BLaER1 treated with 17β-estradiol and CSF1 and Interleukin-3, amounts not matched to agents 10 nM and 100 nM (cell line): ENCODE data around the gene EFL1.

ENCODE experiments used
- H3K27ac ChIP-seq, 11 experiments: shearing (Covaris generic); formaldehyde crosslinking; 2 replicates each; pipeline ENCODE4 v1.8.1; 2022
- H3K27me3 ChIP-seq, 11 experiments: shearing (Covaris generic); formaldehyde crosslinking; 2 replicates each; pipeline ENCODE4 v1.8.1; 2022
- H3K36me3 ChIP-seq, 11 experiments: shearing (Covaris generic); formaldehyde crosslinking; 2 replicates each; pipeline ENCODE4 v1.8.1; 2022
- H3K4me1 ChIP-seq, 10 experiments: shearing (Covaris generic); formaldehyde crosslinking; 2 replicates each; pipeline ENCODE4 v1.8.1; 2022
- H3K4me2 ChIP-seq, 11 experiments: shearing (Covaris generic); formaldehyde crosslinking; 2 replicates each; pipeline ENCODE4 v1.8.1; 2022
- H3K4me3 ChIP-seq, 10 experiments: shearing (Covaris generic); formaldehyde crosslinking; 2 replicates each; pipeline ENCODE4 v1.8.1; 2022
- H3K9ac ChIP-seq, 11 experiments: shearing (Covaris generic); formaldehyde crosslinking; 2 replicates each; pipeline ENCODE4 v1.8.1; 2022
- H3K9me3 ChIP-seq, 11 experiments: shearing (Covaris generic); formaldehyde crosslinking; replicated peaks in 1 of 11; 2 replicates each; pipeline ENCODE4 v1.8.1; 2022
- H4K20me1 ChIP-seq, 11 experiments: shearing (Covaris generic); formaldehyde crosslinking; 2 replicates each; pipeline ENCODE4 v1.8.1; 2022
- Cebpa-rat ChIP-seq, 11 experiments: shearing (Covaris generic); IDR thresholded peaks; 2 replicates each; pipeline ENCODE4 v1.8.1; 2022

The EFL1 gene

GRCh38 chr15:82108489-82109078, 153.9 kb downstream of the EFL1 start:
- Histone ChIP-seq H3K9ac (no peak overlapping the region), H3K4me2 (peak overlapping the region in 2 of 11 experiments; percentile 7 to 15; a peak in 4 of 22 replicates), H4K20me1 (no peaks in the 10 kb centered on the region)

GRCh38 chr15:82106679-82107078, 155.9 kb downstream of the EFL1 start:
- TF ChIP-seq Cebpa-rat (IDR thresholded peaks at IDR 0.05), result no peak
- H3K4me3 ChIP-seq, result no peak overlapping the region
- H3K27ac ChIP-seq, result no peak overlapping the region
- no peak overlapping the region for H3K9ac ChIP-seq
- H3K27me3 ChIP-seq, result no peaks in the 10 kb centered on the region
- no peak overlapping the region for H3K4me2 ChIP-seq
- H3K9me3 ChIP-seq, result no peaks in the 10 kb centered on the region
- no peaks in the 10 kb centered on the region for H4K20me1 ChIP-seq
- H3K4me1 ChIP-seq, result peaks cover 0 to 5% (median 0%) of the 10 kb centered on the region in 10 experiments; a peak in 3 of 20 replicates
- H3K36me3 ChIP-seq, result no peaks in the 10 kb centered on the region

More at GRCh38 chr15:82108489-82109078, 153.9 kb downstream of the EFL1 start:
- peaks cover 0 to 5% (median 0%) of the 10 kb centered on the region in 10 experiments; a peak in 3 of 20 replicates for H3K4me1 ChIP-seq
- H3K4me3 ChIP-seq, result no peak overlapping the region
- no peak overlapping the region; a peak in 1 of 22 replicates for H3K27ac ChIP-seq
- no peaks in the 10 kb centered on the region for H3K27me3 ChIP-seq
- no peak for TF ChIP-seq Cebpa-rat (IDR thresholded peaks at IDR 0.05)
- H3K9me3 ChIP-seq, result no peaks in the 10 kb centered on the region
- H3K36me3 ChIP-seq, result no peaks in the 10 kb centered on the region

DNA sequence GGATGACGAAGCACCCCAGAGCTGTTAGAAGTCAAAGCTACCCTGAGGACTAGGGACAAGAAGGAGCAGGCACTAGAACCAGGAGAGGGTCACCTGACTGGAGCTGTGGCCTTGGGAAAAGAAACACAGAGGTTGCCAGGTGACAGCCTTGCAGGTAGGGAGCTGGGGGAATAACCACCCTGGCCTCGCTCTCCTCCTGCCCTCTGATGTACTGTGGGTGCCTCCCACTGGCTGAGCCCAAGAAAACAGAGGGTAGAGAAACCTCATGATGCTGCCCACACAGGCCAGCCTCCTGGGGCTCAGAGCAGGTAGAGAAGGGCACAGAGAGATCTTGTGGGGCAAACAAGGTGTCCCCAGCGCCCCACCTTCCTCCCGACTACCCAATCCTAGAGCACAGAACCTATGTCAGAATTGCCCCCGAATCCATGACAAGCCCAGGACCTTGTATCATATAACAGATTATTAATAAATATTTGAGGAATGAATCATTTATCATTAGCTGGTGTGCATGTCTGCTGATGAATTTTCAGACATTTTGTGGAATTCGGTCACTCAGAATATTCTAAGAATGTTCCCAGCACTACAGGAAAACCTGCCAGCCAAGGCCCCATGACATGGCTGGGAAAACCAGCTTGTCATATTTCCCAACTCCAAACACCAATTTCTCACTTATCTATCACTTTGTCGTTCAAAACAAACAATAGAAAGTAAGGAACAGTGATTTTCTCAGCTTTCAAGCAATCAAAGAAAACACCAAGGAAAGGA, 156.9 kb downstream of the EFL1 start:
- Histone ChIP-seq H3K9me3 (no peaks in the 10 kb centered on the region), H3K27ac (no peak overlapping the region), H3K4me2 (no peak overlapping the region), H3K9ac (no peak overlapping the region), H3K36me3 (no peaks in the 10 kb centered on the region), H3K4me1 (peaks cover 0 to 5% (median 0%) of the 10 kb centered on the region in 10 experiments; a peak in 3 of 20 replicates), H4K20me1 (no peaks in the 10 kb centered on the region), H3K4me3 (no peak overlapping the region), H3K27me3 (no peaks in the 10 kb centered on the region)
- no peak for TF ChIP-seq Cebpa-rat (IDR thresholded peaks at IDR 0.05)

DNA sequence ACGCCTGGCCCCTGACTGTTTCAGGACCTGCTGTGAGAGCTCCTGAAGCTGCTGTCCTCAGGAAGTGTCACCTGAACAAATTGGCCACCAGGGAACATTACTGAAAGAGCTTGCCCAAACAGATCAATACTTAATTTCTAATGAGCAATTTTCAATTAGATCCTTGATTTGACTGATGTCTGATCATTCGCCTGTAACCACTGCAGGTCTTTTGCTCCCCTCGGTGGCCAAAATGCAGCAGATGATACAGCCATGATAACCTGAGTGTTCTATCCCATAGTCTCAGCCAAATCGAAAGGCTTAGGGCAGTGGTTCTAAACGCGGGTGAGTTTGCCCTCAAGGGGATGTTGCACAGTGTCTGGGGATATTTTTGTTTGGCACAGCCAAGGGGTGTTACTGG, 159.1 kb downstream of the EFL1 start:
- TF ChIP-seq Cebpa-rat (IDR thresholded peaks at IDR 0.05), result no peak
- H3K27ac ChIP-seq, result no peak overlapping the region
- H3K4me3 ChIP-seq, result no peak overlapping the region
- no peak overlapping the region for H3K4me2 ChIP-seq
- no peaks in the 10 kb centered on the region for H3K27me3 ChIP-seq
- H3K36me3 ChIP-seq, result no peaks in the 10 kb centered on the region
- no peaks in the 10 kb centered on the region for H4K20me1 ChIP-seq
- no peaks in the 10 kb centered on the region for H3K4me1 ChIP-seq
- H3K9ac ChIP-seq, result no peak overlapping the region
- H3K9me3 ChIP-seq, result no peaks in the 10 kb centered on the region

DNA sequence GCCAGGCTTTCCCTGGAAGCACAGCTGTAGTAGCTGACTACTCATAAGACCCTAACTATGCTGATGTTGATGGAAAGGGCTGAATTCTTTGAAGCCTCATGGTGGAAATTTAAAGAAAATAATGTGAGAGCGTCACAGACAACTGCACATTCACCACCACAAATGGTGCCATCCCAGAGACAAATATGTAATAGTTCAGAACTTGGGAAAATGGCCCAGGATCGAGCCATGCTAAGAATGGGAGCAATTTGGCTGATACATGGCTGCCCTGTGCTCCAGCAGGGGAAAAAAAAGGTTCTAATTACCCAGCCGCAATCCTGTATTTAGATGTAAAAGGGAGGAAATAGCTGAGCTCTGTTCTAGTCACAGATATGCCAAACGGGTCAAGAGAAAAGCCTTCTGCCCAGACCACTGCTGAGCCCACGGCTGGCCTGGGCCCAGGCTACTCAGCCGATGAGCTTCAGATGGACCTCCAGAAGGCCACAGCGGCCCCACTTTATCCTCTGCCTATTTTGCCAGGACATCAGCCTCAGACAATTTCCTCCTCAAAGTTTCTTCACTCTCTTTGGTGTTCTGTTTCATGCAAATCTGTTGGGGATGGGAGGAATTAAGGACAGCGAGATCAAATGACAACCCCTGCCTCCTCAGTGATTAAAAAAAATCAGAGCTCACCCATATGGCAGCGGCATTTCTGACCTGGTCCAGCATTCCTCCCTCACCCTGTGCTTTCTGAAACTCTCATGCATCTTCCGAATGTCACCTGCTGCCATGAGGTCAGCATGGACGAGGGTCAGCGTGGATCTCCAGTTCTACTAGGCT, 162.2 kb downstream of the EFL1 start:
- no peak overlapping the region for H3K4me2 ChIP-seq
- no peaks in the 10 kb centered on the region for H3K27me3 ChIP-seq
- no peaks in the 10 kb centered on the region for H3K4me1 ChIP-seq
- no peak for TF ChIP-seq Cebpa-rat (IDR thresholded peaks at IDR 0.05)
- H3K9ac ChIP-seq, result no peak overlapping the region
- H3K4me3 ChIP-seq, result no peak overlapping the region
- no peaks in the 10 kb centered on the region for H3K36me3 ChIP-seq
- no peaks in the 10 kb centered on the region for H3K9me3 ChIP-seq
- H3K27ac ChIP-seq, result no peak overlapping the region
- H4K20me1 ChIP-seq, result no peaks in the 10 kb centered on the region

GRCh38 chr15:82098674-82099073, 163.9 kb downstream of the EFL1 start:
- Histone ChIP-seq H4K20me1 (no peaks in the 10 kb centered on the region), H3K4me2 (no peak overlapping the region), H3K27me3 (no peaks in the 10 kb centered on the region), H3K4me3 (no peak overlapping the region), H3K9ac (no peak overlapping the region), H3K27ac (no peak overlapping the region), H3K36me3 (no peaks in the 10 kb centered on the region), H3K9me3 (no peaks in the 10 kb centered on the region), H3K4me1 (no peaks in the 10 kb centered on the region)
- TF ChIP-seq Cebpa-rat (IDR thresholded peaks at IDR 0.05), result no peak

- no peak for TF ChIP-seq Cebpa-rat (IDR thresholded peaks at IDR 0.05)
- no peak overlapping the region for H3K4me2 ChIP-seq
Observed at GRCh38 chr15:82095803-82096202, 166.7 kb downstream of the EFL1 start.

GRCh38 chr15:82093774-82094211, 168.7 kb downstream of the EFL1 start:
- no peaks in the 10 kb centered on the region for H3K9me3 ChIP-seq
- H4K20me1 ChIP-seq, result no peaks in the 10 kb centered on the region
- TF ChIP-seq Cebpa-rat (IDR thresholded peaks at IDR 0.05), result no peak
- no peak overlapping the region for H3K4me2 ChIP-seq
- no peak overlapping the region for H3K4me3 ChIP-seq
- no peaks in the 10 kb centered on the region for H3K27me3 ChIP-seq
- no peaks in the 10 kb centered on the region for H3K4me1 ChIP-seq
- no peak overlapping the region for H3K27ac ChIP-seq
- H3K9ac ChIP-seq, result no peak overlapping the region
- H3K36me3 ChIP-seq, result no peaks in the 10 kb centered on the region

More at GRCh38 chr15:82095803-82096202, 166.7 kb downstream of the EFL1 start:
- Histone ChIP-seq H4K20me1 (no peaks in the 10 kb centered on the region), H3K36me3 (no peaks in the 10 kb centered on the region), H3K27ac (no peak overlapping the region), H3K27me3 (no peaks in the 10 kb centered on the region), H3K9ac (no peak overlapping the region), H3K4me3 (no peak overlapping the region), H3K9me3 (no peaks in the 10 kb centered on the region), H3K4me1 (no peaks in the 10 kb centered on the region)

GRCh38 chr15:82093325-82093724, 169.2 kb downstream of the EFL1 start:
- TF ChIP-seq Cebpa-rat (IDR thresholded peaks at IDR 0.05), result no peak
- Histone ChIP-seq H3K9me3 (no peaks in the 10 kb centered on the region), H3K9ac (no peak overlapping the region), H4K20me1 (no peaks in the 10 kb centered on the region), H3K36me3 (no peaks in the 10 kb centered on the region), H3K4me3 (no peak overlapping the region), H3K27ac (no peak overlapping the region), H3K4me2 (no peak overlapping the region), H3K27me3 (no peaks in the 10 kb centered on the region), H3K4me1 (no peaks in the 10 kb centered on the region)
